Peyer's patch (tissue), 4 donors: Measurements from ENCODE around the gene ANAPC4.

Experiments
- CTCF ChIP-seq, 6 experiments: fragments of 450-650 bp in 4 of 6; fragments of 200-600 bp in 2 of 6; sonication (generic) in 1 of 6; IDR thresholded peaks; one replicate each; pipeline ENCODE4 v1.5.1; 2017 to 2019; ENCODE audit warnings: antibody characterized with exemption in 6 of 6, mild to moderate bottlenecking in 3 of 6, moderate library complexity in 1 of 6
- POLR2A ChIP-seq, 2 donors: fragments of 450-650 bp; IDR thresholded peaks; one replicate each; pipeline ENCODE4 v1.5.1; 2017; ENCODE audit warnings: antibody characterized with exemption in 2 of 2, mild to moderate bottlenecking in 2 of 2, moderate library complexity in 2 of 2

GRCh38 chr4:25457053-25457715, 80.1 kb downstream of the ANAPC4 start:
- TF ChIP-seq CTCF (IDR thresholded peaks at IDR 0.05) (no peak), POLR2A (IDR thresholded peaks at IDR 0.05) (no peak)
